Activated CD8-positive, alpha-beta memory T cell treated with anti-CD3 and anti-CD28 coated beads, Interleukin-2, amount 50 U/mL, for 24 hours (primary cell): ENCODE data around the gene LARP1.
"Not testable (repeated sequence)": the region's sequence is repeated elsewhere in the genome, so short reads cannot be mapped to it uniquely, and the experiment has no call there.

ENCODE experiments used
- DNase-seq: peaks from one replicate; pipeline ENCODE4 v3.0.0-alpha.2; 2020; ENCODE audit errors: extremely low read depth

Gene LARP1

GRCh38 chr5:154824070-154824469 lies 68.9 kb downstream of the LARP1 start:
- no peak for DNase-seq

GRCh38 chr5:154829181-154829588 lies 74.0 kb downstream of the LARP1 start:
- no peak for DNase-seq

GRCh38 chr5:154829589-154830218 lies 74.5 kb downstream of the LARP1 start:
- DNase-seq = no peak

GRCh38 chr5:154830219-154830595 lies 75.0 kb downstream of the LARP1 start:
- DNase-seq = no peak

- DNase-seq = no peak
These were observed 75.4 kb downstream of the LARP1 start for GRCh38 chr5:154830596-154830995.

- no peak for DNase-seq
These were observed 76.3 kb downstream of the LARP1 start for GRCh38 chr5:154831451-154831850.

- DNase-seq = not testable (repeated sequence)
These were observed 77.6 kb downstream of the LARP1 start for GRCh38 chr5:154832804-154833203.

GRCh38 chr5:154834053-154834452 lies 78.9 kb downstream of the LARP1 start:
- no peak for DNase-seq

GRCh38 chr5:154835701-154836052 lies 80.5 kb downstream of the LARP1 start:
- DNase-seq = not testable (repeated sequence)

- DNase-seq = no peak
These were observed 81.0 kb downstream of the LARP1 start for GRCh38 chr5:154836225-154836624.

GRCh38 chr5:154837009-154837901 lies 82.1 kb downstream of the LARP1 start:
- no peak for DNase-seq

- no peak for DNase-seq
These were observed 85.5 kb downstream of the LARP1 start for GRCh38 chr5:154840435-154841272.

GRCh38 chr5:154841273-154841661 lies 86.1 kb downstream of the LARP1 start:
- DNase-seq = no peak

- DNase-seq = no peak
These were observed 87.7 kb downstream of the LARP1 start for GRCh38 chr5:154842689-154843530.

- no peak for DNase-seq
These were observed 89.6 kb downstream of the LARP1 start for GRCh38 chr5:154844809-154845208.

- no peak for DNase-seq
These were observed 94.1 kb downstream of the LARP1 start for GRCh38 chr5:154849264-154849785.

- DNase-seq = no peak
These were observed 94.6 kb downstream of the LARP1 start for GRCh38 chr5:154849791-154850201.

GRCh38 chr5:154850255-154851062 lies 95.3 kb downstream of the LARP1 start, which contains the start of gene FAXDC2:
Gene FAXDC2, minus strand, starts transcription at chr5:154850603. Its CDS starts 12,425 bp downstream, at chr5:154838178.
- DNase-seq = no peak

GRCh38 chr5:154851351-154851750 lies 96.2 kb downstream of the LARP1 start:
- no peak for DNase-seq
